GM23248 (cell line): ENCODE results near the gene GJB4.

Experiments used
- EZH2 ChIP-seq: fragments of 200-600 bp; sonication (generic); IDR thresholded peaks from 2 replicates; pipeline ENCODE4 v1.6.1; 2018; ENCODE audit warnings: antibody characterized with exemption, mild to moderate bottlenecking; ENCODE audit not compliant: insufficient read depth, poor library complexity, severe bottlenecking
- EZH2phosphoT487 ChIP-seq: fragments of 200-600 bp; sonication (generic); IDR thresholded peaks from 2 replicates; pipeline ENCODE4 v1.6.1; 2018; ENCODE audit warnings: antibody characterized with exemption, moderate library complexity, mild to moderate bottlenecking, low read depth; ENCODE audit not compliant: insufficient read depth

DNA sequence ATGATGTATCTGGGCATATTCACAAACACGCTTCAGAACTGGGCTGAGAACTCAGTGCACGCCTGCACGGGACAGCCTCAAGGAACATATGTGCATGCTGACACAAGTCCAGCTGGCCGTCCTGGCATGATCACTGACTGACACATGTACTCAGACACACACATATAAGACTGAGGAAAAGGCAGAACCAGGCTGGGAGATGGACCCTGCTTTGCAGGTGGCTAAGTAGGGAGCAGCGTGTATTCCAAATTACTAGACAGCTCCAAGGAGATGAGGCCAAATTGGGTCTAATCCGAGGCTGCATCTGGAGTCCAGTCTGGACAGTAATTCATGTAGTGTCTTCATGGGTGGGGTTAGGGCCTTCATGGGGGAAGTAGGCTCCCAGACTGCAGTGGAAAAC, 46.1 kb upstream of the GJB4 start:
- no peak for TF ChIP-seq EZH2phosphoT487
- TF ChIP-seq EZH2: no peak
